RPMI8226 (cell line): ENCODE results near the gene CX3CL1.
"Not testable (repeated sequence)": the region's sequence is repeated elsewhere in the genome, so short reads cannot be mapped to it uniquely, and the experiment has no call there.

Experiments
- DNase-seq: peaks from one replicate; pipeline ENCODE4 v3.0.0-alpha.2; 2015

CX3CL1 gene

DNA sequence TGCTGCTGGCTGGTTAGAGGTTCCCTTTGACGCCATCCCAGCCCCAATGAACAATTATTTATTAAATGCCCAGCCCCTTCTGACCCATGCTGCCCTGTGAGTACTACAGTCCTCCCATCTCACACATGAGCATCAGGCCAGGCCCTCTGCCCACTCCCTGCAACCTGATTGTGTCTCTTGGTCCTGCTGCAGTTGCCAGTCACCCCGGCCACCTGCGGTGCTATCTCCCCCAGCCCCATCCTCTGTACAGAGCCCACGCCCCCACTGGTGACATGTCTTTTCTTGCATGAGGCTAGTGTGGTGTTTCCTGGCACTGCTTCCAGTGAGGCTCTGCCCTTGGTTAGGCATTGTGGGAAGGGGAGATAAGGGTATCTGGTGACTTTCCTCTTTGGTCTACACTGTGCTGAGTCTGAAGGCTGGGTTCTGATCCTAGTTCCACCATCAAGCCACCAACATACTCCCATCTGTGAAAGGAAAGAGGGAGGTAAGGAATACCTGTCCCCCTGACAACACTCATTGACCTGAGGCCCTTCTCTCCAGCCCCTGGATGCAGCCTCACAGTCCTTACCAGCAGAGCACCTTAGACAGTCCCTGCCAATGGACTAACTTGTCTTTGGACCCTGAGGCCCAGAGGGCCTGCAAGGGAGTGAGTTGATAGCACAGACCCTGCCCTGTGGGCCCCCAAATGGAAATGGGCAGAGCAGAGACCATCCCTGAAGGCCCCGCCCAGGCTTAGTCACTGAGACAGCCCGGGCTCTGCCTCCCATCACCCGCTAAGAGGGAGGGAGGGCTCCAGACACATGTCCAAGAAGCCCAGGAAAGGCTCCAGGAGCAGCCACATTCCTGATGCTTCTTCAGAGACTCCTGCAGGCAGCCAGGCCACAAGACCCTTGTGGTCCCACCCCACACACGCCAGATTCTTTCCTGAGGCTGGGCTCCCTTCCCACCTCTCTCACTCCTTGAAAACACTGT lies 11.3 kb downstream of the CX3CL1 start:
- DNase-seq: no peak

GRCh38 chr16:57384248-57385070 lies 12.2 kb downstream of the CX3CL1 start:
- no peak for DNase-seq

- no peak for DNase-seq
Measured at GRCh38 chr16:57385083-57385482, 12.8 kb downstream of the CX3CL1 start.

DNA sequence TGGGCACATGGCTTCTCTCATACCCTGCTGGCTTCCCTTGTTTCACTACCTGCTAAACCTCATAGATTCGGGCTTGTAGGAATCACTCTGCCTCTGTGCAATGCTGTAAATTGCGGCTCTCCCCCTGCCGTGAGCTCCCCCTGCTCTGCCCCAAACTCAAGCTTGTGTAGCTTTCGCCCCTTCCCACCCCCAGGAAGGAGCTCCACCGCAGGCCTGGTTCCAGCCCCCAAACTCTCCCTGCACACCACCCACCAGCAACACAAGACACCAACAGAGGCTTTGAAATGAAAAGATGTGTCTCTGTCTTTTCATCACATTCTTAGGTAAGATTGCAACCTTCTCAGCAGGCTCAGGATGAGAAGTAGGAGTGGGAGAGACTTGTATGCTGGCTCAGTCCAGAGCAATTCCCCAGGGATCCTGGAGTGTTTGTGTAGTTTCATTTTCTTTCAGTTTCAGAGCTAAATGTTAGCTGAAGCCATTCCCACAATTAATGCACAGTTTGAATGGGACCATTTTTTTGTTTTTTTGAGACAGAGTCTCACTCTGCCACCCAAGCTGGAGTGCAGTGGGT lies 14.2 kb downstream of the CX3CL1 start:
- no peak for DNase-seq

- DNase-seq: no peak
Measured at GRCh38 chr16:57387598-57388354, 15.5 kb downstream of the CX3CL1 start.

GRCh38 chr16:57388359-57389086 lies 16.2 kb downstream of the CX3CL1 start:
- no peak for DNase-seq

GRCh38 chr16:57389087-57389468 lies 16.8 kb downstream of the CX3CL1 start:
- DNase-seq: no peak

GRCh38 chr16:57390636-57391295 lies 18.5 kb downstream of the CX3CL1 start:
- no peak for DNase-seq

- no peak for DNase-seq
Measured at GRCh38 chr16:57391300-57391699, 19.0 kb downstream of the CX3CL1 start.

DNA sequence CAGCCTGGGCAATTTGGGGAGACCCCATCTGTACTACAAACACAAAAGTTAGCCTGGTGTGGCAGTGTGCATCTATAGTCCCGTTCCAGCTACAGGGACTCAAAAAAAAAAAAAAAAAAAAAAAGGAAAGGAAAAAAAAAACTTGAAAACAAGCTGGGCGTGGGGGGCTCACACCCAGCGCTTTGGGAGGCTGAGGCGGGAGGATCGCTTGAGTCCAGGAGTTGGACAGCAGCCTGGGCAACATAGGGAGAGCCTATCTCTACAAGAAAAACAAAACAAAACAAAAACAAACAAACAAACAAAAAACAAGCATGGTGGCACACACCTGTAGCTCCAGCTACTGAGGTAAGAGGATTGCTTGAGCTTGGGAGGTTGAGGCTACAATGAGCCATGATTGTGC lies 19.4 kb downstream of the CX3CL1 start:
- no peak for DNase-seq

- DNase-seq: no peak
Measured at GRCh38 chr16:57392694-57393093, 20.4 kb downstream of the CX3CL1 start.

- no peak for DNase-seq
Measured at GRCh38 chr16:57394444-57394843, 22.2 kb downstream of the CX3CL1 start.

- no peak for DNase-seq
Measured at GRCh38 chr16:57395026-57395425, 22.7 kb downstream of the CX3CL1 start.

- DNase-seq: no peak
Measured at GRCh38 chr16:57396786-57397185, 24.5 kb downstream of the CX3CL1 start.

DNA sequence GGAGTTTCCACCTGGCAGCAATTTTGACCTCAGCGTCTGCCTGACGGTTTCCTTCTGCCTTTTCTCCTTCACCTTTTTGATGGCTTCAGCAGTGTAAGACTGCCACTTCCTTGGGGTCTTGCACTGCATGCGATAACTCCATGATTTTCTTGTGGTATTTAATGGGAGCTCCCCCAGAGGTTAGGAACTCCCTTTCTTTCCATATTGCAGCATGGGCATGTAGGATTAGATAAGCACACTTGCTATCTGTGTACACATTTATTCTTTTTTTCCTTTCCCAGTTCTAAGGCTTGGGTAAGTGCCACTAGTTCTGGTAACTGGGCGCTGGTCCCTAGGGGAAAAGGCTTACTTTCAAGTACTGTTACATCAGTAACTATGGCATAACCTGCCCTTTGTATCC lies 25.2 kb downstream of the CX3CL1 start:
- DNase-seq: not testable (repeated sequence)

- no peak for DNase-seq
Measured at GRCh38 chr16:57401943-57402640, 29.8 kb downstream of the CX3CL1 start.

DNA sequence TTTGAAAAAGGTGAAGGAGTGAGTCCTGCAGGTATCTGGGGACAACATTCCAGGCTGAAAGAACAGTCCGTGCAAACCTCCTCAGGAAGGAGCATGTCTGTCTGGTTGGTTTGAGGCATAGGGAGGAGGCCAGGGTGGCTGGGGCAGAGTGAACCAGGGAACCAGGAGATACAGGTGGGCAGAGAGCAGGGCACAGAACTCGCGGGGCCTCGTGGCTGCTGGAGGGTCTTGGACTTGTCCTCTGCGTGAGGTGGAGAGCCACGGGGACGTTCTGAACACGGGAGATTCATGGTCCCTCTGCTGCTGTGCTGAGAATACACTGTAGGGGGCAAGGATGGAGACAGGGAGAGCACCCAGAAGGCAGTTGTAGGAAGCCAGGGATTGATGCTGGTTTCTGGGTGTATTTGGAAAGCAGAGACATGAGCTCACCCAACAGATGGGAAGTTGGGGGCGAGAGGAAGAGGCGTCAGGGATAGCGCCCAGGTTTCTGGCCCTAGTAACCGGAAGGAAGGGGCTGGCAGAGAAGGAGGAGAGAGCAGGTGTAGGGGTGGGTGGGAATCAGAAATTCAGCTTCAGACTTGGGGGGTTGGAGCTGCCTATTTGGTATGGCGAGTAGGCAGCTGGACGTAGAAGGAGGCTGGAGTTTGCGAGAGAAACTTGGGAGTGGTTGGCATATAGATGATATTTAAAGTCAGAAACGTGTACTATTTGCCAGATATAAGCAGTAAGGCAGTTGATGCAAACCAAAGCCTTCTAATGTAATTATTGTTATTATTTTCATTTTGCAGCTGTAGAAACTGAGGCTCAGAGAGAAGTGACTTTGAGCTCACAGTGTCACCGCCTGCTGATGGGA lies 31.9 kb downstream of the CX3CL1 start, which contains the start of gene CCL17:
Gene CCL17 (plus strand): TSS at position 803 of the 853 bp plus-strand sequence. CDS start 9,166 bp downstream, outside the sequence.
- no peak for DNase-seq

DNA sequence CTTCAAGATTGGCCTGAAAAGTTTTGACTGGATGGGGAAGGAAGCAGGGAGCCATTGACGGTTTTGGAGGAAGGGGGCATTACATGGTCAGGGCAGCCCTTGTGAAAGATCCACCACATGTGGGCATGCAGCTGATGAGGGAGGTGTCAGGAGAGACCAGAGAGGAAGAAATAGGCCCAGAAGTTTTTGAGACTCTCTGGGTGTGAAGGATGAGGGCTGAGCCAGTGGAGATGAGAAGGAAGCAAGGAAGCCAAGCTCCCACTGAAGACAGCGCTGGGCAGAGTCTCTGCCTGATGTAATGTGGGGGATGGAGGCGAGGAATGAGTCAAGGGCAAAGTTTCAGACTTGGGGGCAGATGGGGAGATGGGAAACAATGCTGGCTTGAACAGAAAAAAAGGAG lies 32.8 kb downstream of the CX3CL1 start:
- no peak for DNase-seq

- no peak for DNase-seq
Measured at GRCh38 chr16:57406881-57407280, 34.6 kb downstream of the CX3CL1 start.
